Right lobe of liver (tissue), 4 donors: Measurements from ENCODE around the gene FOXR2.

ENCODE experiments used
- CTCF ChIP-seq, 4 donors: fragments of 200-600 bp in 3 of 4; fragments of 450-650 bp in 1 of 4; IDR thresholded peaks; one replicate each; pipeline versions ENCODE4 v1.5.1 to v1.8.0; 2016 to 2022; ENCODE audit warnings: antibody characterized with exemption in 4 of 4, mild to moderate bottlenecking in 2 of 4
- POLR2A ChIP-seq: fragments of 450-650 bp; IDR thresholded peaks from one replicate; pipeline ENCODE4 v1.6.1; 2017; ENCODE audit warnings: antibody characterized with exemption, mild to moderate bottlenecking
- donor health status: DM: no; HTN: no; CAD: no.
- donor health status: DM: no; HTN: no; CAD: no.
- donor health status: DM: no; HTN: yes; CAD: no.

GRCh38 chrX:55624403-55624802 lies 1.2 kb downstream of the FOXR2 start:
- TF ChIP-seq CTCF (IDR thresholded peaks at IDR 0.05) (no peak), POLR2A (no peak)
